HG02798 (cell line): Measurements from ENCODE around the gene FAT1.

Source experiments
- ATAC-seq: cut with Tn5 transposase; IDR thresholded peaks from one replicate; pipeline ENCODE4 v1.9.1; 2021; ENCODE audit warnings: mild to moderate bottlenecking; ENCODE audit not compliant: unreplicated experiment, poor library complexity

FAT1 gene

GRCh38 chr4:186701788-186702187 is 21.9 kb downstream of the FAT1 start:
- ATAC-seq: no peak

GRCh38 chr4:186701273-186701672 is 22.4 kb downstream of the FAT1 start:
- ATAC-seq: no peak

DNA sequence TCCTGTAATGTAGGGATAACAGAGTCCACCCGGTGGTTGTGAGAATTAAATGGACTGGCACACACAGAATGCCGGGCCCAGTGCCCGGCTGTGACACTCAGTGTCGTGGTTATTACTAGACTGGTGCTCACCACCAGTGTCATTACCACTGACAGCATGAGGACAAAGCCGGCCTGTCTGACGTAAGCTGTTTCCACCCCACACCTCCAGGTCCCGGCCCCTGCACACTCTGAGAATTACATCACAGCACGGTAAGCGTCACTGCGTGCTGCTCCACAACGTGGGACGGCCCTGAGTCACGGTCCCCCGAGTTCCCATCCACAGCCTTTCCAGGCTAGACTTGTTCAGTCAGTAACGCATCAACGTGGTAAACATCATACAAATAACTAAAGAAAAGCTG is 22.9 kb downstream of the FAT1 start:
- ATAC-seq: no peak

GRCh38 chr4:186699881-186700397 is 23.7 kb downstream of the FAT1 start:
- ATAC-seq: no peak

DNA sequence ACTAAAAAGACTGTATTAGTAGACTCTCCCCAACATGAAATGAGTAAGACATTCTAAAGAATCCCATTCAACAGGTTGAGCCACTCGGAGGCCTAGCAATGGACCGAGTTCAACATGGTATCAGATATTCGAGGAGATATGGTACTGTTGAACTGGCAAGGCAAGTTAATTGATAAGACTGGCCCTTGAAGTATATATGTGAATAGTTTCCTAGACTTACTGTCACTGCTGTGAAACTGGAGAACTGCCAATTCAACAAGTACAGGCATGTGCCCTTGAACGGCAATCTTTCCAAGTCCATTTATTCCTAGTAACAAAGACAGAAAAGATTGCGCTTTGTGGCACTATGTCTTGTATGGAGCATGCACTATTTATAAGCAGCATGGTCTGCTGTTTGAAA is 24.4 kb downstream of the FAT1 start:
- no peak for ATAC-seq

- ATAC-seq: no peak
These were observed 25.1 kb downstream of the FAT1 start for GRCh38 chr4:186698525-186698924.

DNA sequence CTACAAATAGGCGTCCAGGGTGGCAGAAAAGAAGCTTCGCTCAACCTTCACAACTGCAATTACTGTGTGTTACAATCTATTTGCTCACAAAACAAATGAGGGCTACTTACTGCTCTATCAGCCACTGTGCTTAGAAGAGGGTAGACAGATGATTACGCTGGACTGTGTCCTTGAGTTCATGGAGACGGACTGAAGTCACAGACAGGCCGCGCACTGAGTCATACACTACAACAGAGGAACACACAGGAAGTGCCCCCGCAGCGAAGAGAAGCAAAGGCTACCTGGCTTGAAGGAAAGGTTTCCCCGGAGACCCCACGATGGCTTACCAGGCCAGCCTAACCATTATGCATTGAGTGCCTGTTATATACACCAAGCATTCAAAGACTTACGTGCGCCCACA is 25.6 kb downstream of the FAT1 start:
- ATAC-seq: no peak

GRCh38 chr4:186695392-186695791 is 28.3 kb downstream of the FAT1 start:
- no peak for ATAC-seq

- no peak for ATAC-seq
These were observed 29.8 kb downstream of the FAT1 start for GRCh38 chr4:186693894-186694293.

DNA sequence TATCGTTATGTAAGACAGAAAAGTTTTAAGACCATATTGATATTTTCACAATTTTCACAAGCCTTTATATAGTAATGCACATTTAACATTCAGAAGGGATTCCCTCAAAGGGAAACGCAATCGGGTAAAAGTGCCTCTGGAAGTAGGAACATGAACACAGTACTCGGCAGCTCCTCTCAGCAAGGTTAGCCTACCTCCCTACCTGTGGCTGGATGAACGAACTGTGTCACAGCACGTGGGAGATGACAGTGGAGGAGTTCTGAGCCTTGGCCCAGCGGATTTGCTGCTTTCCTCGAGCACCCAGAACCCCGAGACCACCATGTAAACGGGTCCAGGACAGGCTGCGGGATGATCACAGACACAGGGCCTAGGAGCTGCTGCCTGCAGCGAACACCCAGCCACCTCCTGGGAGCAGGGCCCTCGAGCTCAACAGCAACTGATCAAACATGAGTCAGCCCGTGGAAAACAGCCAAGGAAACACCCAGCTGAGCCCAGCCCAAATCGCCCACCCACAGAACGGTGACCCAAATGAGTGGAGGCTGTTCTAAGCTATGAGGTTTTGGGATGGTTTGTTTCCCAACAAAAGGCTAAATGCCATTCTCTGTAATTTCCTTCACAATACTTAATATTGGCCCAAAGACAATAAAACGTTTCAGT is 30.4 kb downstream of the FAT1 start:
- no peak for ATAC-seq

- no peak for ATAC-seq
These were observed 32.3 kb downstream of the FAT1 start for GRCh38 chr4:186691396-186691795.

GRCh38 chr4:186689476-186689875 is 34.2 kb downstream of the FAT1 start:
- no peak for ATAC-seq

GRCh38 chr4:186688150-186688943 is 35.3 kb downstream of the FAT1 start:
- ATAC-seq: no peak

DNA sequence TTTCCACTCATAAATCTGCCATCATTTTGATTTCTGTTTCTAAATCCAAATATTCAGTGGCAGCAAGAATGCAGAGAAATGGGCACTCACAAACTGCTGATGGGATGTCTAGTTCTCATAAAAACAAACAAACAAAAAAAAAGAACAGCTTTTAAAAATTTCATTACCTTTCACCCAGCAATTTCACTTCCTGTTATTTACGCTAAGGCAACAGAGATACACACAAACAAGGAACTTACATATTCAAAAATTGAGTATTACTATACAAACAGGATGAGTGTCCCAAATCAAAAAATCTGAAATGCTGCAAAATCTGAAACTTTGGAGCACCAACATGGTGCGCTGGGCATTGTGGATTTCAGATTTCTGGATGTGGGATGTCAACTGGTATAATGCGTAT is 36.4 kb downstream of the FAT1 start:
- ATAC-seq: no peak

GRCh38 chr4:186685767-186686183 is 37.9 kb downstream of the FAT1 start:
- ATAC-seq: no peak

GRCh38 chr4:186684889-186685309 is 38.8 kb downstream of the FAT1 start:
- ATAC-seq: no peak

DNA sequence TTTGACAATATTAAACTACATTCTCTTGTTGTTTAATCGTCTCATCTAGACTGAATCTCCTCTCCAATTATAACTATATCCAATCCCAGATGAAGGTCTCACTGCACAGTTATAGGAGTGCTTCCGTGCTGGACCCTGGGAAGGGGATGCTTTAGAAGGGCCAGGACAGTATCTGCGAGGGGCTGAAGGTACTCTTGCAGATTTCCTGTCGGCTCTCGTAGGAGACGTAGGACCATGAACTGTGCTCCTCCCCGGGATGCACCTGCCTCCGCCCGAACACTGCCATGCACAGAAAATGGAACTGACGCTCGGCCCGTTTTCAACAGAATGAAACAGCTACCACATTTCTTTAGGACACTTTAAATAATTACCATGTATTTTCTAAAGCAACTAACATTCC is 39.4 kb downstream of the FAT1 start:
- ATAC-seq: no peak

- ATAC-seq: no peak
These were observed 43.0 kb downstream of the FAT1 start for GRCh38 chr4:186680641-186681040.

DNA sequence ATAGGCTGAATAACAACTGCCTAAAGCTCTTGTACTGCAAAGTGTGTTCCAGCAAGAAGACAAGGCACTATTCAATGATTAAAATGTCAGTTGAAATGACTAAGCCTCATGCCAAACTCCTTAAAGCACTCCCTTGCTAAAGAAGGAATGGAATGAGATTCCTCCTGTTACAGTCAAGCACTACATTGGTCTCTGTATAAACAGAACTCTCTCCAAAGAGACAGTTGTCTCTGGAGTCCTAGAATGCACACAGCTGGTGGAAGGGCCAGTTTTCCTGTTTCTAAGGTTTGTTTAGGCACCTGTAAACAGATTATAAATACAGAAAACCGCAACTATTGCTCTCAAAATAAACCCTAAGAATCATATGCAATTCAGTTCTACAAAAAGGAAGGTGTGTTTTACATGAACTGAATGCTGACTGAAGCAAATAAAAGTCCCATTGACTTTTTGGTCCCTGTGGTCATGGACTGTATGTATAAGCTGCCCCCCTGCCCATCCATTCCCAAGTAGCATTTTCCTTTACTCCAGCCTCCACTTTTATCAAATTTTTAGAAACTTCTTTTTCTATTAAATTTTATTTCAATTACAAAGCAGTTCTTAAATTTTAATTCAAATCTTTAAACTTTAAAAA is 47.0 kb downstream of the FAT1 start:
- ATAC-seq: no peak

- no peak for ATAC-seq
These were observed 53.9 kb downstream of the FAT1 start for GRCh38 chr4:186669735-186670134.

GRCh38 chr4:186669159-186669731 is 54.4 kb downstream of the FAT1 start:
- no peak for ATAC-seq
